GM12878 (cell line): ENCODE results near the gene FN1.

Experiments used
- CREM ChIP-seq: IDR thresholded peaks from 2 replicates; pipeline ENCODE4 v1.6.1; 2014; ENCODE audit warnings: antibody characterized with exemption, low read depth
- CTCF ChIP-seq, 3 experiments: IDR thresholded peaks in 2 of 3; conservative IDR thresholded peaks in 1 of 3; 2 replicates each; pipeline ENCODE4 v1.5.1; 2011; ENCODE audit warnings: low read depth in 3 of 3, low read length in 3 of 3, mild to moderate bottlenecking in 3 of 3, control low read depth in 2 of 3, moderate library complexity in 2 of 3, inconsistent platforms in 1 of 3, mixed read lengths in 1 of 3; ENCODE audit not compliant: control insufficient read depth in 2 of 3, insufficient read depth in 1 of 3; ENCODE audit errors: extremely low read depth in 1 of 3
- EP300 ChIP-seq, 2 experiments: fragments of 150-350 bp in 1 of 2; IDR thresholded peaks; 2 replicates each; pipeline ENCODE4 v1.6.1; 2011 to 2012; ENCODE audit warnings: low read depth in 2 of 2, low read length in 2 of 2, borderline replicate concordance in 1 of 2, improper control_type of control experiment in 1 of 2, inconsistent platforms in 1 of 2; ENCODE audit not compliant: control insufficient read depth in 1 of 2
- FOS ChIP-seq: IDR thresholded peaks from 3 replicates; pipeline ENCODE4 v1.6.1; 2011; ENCODE audit warnings: borderline replicate concordance; ENCODE audit not compliant: insufficient read length; ENCODE audit errors: extremely low read depth
- GABPA ChIP-seq: IDR thresholded peaks from 2 replicates; pipeline ENCODE4 v1.6.1; 2014; ENCODE audit warnings: antibody characterized with exemption, low read depth, mild to moderate bottlenecking, inconsistent platforms
- MEF2B ChIP-seq: fragments of 450-650 bp; IDR thresholded peaks from 2 replicates; pipeline ENCODE4 v1.6.1; 2018; ENCODE audit warnings: mild to moderate bottlenecking, moderate library complexity; ENCODE audit not compliant: partially characterized antibody, poor library complexity, severe bottlenecking
- PML ChIP-seq: IDR thresholded peaks from 2 replicates; pipeline ENCODE4 v1.6.1; 2012; ENCODE audit warnings: low read length, inconsistent platforms
- POLR2A ChIP-seq: IDR thresholded peaks from 2 replicates; pipeline ENCODE4 v1.6.1; 2011; ENCODE audit warnings: low read depth, mild to moderate bottlenecking, low read length
- PRDM15 ChIP-seq: fragments of 450-650 bp; formaldehyde crosslinking; IDR thresholded peaks from 2 replicates; pipeline ENCODE4 v1.4.0; 2020; ENCODE audit warnings: mild to moderate bottlenecking, moderate library complexity
- SMC3 ChIP-seq: IDR thresholded peaks from 2 replicates; pipeline ENCODE4 v1.6.1; 2011; ENCODE audit warnings: low read length, improper control_type of control experiment, borderline replicate concordance
- TF ChIP-seq, protein P1 (sequence below): fragments of 450-650 bp; formaldehyde crosslinking; IDR thresholded peaks from 2 replicates; pipeline ENCODE4 v1.4.0; 2022; ENCODE audit warnings: mild to moderate bottlenecking, moderate library complexity

DNA sequence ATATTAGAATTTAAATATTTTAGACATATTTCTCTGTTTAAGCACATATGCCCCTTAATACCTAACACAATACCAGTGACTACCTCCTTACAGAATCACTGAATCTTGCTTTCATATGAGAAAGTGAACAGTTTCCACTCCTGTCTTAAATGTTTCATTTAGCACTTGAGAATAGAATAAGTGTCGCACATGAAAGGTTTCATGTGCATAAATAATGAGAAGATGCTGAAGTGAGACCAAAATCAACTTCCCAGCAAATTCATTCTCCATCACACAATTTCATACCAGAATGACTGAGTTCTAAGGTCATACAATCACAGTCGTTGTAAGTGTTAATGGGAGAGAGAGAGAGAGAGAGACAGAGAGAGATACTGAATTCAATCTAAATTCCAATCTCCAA is 72.8 kb downstream of the FN1 start:
- TF ChIP-seq GABPA (no peak), FOS (no peak), POLR2A (no peak), CTCF (IDR thresholded peaks at IDR 0.05 in 2 of 3, conservative IDR thresholded peaks at IDR 0.05 in 1 of 3; ENCODE audit: control insufficient read depth in 2 of 3, extremely low read depth in 1 of 3, insufficient read depth in 1 of 3, low read depth in 3 of 3, low read length in 3 of 3) (no peak), PML (no peak), EP300 (IDR thresholded peaks at IDR 0.05; ENCODE audit: borderline replicate concordance in 1 of 2, control insufficient read depth in 1 of 2, low read depth in 2 of 2, low read length in 2 of 2) (no peak), PRDM15 (CRISPR knock-in tag) (no peak), MEF2B (no peak), SMC3 (no peak), CREM (no peak)
- TF ChIP-seq, protein P1, sequence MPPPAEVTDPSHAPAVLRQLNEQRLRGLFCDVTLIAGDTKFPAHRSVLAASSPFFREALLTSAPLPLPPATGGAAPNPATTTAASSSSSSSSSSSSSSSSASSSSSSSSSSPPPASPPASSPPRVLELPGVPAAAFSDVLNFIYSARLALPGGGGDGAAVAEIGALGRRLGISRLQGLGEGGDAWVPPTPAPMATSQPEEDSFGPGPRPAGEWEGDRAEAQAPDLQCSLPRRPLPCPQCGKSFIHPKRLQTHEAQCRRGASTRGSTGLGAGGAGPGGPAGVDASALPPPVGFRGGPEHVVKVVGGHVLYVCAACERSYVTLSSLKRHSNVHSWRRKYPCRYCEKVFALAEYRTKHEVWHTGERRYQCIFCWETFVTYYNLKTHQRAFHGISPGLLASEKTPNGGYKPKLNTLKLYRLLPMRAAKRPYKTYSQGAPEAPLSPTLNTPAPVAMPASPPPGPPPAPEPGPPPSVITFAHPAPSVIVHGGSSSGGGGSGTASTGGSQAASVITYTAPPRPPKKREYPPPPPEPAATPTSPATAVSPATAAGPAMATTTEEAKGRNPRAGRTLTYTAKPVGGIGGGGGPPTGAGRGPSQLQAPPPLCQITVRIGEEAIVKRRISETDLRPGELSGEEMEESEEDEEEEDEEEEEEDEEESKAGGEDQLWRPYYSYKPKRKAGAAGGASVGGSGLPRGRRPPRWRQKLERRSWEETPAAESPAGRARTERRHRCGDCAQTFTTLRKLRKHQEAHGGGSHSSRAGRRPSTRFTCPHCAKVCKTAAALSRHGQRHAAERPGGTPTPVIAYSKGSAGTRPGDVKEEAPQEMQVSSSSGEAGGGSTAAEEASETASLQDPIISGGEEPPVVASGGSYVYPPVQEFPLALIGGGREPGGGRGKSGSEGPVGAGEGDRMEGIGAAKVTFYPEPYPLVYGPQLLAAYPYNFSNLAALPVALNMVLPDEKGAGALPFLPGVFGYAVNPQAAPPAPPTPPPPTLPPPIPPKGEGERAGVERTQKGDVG (CRISPR knock-in tag): no peak
